HUDEP-2 (cell line): Measurements from ENCODE around the gene PTGER4.
A peak's percentile ranks its signal among the peaks of the same experiment; 100 is the strongest.

Experiments used
- DNase-seq, 76 experiments: peaks; one replicate each; lab custom pipeline; 2025; ENCODE audit not compliant: unreplicated experiment in 76 of 76; lab: John Stamatoyannopoulos, UW

The PTGER4 gene

DNA sequence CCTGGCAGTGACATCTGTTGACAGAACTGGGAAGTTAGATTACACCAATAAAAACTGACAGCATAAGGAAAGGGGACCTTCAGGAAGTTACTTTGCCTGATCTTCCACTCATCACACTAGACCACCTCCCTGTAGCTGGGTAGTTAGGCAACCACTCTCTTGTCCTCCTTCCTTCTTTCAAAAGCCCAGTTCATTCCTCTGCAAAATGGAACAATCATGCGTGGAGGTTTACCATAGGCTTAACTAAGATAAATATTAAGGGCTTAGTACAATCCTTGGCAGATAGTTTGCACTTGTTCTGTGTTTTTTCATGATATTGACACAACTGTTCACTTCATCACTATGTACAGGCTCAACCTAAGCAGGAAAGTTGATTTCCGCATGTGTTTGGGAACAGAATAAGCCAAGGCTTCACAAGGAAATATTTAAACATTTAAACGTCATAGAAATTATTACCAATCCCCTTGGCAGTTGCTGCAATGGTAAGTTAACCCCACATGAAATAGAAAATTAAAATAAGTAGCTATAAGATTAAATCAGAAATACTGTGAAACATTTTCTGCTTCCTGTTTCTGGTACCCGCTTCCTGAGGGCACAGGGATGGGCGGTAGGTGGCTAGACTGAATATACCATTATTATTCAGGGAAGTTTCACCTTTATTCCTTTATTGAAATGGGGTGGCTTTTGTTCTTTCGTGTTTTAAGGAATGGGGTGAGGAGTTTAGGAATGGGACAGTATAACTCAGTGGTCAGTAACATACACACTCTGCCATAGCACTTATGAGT, 9.9 kb upstream of the PTGER4 start:
- no peak for DNase-seq

DNA sequence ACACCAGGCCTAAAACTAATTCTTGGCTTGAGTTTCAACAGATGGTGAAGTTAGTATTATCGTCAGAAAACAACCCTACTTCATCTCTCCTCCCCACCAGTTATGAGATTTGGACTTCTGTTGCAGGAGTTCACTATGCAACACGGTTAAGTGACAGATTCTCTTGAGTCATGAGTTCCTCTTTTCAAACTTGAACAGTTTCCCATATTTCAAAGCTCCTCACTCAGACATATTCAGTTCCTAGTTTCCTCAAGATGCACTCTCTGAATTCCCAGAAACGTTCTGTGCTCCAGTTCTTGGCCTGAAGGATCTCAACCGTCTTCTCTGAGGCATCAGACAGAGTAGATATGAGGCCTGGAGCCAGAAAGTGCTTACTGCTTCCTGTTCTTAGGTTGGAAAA, 7.3 kb upstream of the PTGER4 start:
- no peak for DNase-seq

DNA sequence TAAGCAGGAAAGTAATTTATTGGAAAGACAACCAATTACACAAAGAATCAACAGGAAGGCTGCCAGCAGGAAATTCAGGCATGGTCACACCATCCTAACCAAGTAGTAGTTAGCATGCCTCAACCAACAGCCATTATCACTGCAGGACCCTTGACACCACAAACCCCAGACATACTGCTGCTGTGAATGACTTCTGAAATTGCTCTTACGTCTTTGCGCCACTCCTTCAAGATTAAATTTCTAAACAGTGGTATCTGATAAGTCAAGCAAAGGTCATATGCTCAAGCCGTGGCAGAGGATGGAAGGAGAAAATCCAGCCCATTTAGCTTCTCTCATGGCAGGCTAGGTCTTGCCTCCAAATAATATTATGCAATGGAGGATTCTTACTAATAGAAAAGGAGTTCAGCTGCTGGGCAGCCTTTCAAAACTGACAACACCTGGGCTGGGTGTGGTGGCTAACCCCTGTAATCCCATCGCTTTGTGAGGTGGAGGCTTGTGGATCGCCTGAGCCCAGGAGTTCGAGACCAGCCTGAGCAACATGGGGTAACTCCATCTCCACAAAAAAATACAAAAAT, 5.0 kb upstream of the PTGER4 start:
- no peak for DNase-seq

DNA sequence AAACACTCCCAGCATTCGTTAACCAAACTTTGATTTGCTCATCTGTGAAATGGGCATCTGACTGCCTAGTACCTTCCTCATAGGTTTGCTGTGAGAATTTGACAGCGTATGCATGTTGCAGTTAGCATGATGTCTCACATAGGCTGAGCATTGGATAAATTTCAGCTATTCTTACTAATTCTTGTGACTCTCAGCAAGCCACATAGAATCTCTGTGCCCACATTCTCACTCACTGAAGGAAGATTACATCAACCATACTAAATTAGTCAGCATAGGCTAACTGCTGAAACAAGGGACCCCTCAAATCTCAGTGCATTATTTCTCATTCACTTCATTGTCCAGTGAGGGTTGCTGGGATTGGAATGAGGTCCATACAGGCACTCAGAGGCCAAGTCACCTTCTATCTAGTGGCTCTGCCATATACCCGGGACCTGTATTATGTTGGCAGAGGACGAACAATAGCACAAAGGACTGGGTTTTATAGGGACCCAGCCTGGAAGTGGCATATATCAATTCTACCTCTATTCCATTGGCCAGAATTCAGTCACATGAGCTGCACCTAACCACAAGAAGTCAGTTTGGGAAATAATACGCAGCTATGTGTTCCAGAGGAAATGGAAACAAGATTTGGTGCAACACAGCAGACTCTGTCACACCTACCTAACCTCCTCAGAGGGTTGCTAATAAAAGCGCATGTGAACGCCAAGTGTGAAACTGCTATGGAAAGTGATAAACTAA, 4.2 kb upstream of the PTGER4 start:
- DNase-seq: no peak

DNA sequence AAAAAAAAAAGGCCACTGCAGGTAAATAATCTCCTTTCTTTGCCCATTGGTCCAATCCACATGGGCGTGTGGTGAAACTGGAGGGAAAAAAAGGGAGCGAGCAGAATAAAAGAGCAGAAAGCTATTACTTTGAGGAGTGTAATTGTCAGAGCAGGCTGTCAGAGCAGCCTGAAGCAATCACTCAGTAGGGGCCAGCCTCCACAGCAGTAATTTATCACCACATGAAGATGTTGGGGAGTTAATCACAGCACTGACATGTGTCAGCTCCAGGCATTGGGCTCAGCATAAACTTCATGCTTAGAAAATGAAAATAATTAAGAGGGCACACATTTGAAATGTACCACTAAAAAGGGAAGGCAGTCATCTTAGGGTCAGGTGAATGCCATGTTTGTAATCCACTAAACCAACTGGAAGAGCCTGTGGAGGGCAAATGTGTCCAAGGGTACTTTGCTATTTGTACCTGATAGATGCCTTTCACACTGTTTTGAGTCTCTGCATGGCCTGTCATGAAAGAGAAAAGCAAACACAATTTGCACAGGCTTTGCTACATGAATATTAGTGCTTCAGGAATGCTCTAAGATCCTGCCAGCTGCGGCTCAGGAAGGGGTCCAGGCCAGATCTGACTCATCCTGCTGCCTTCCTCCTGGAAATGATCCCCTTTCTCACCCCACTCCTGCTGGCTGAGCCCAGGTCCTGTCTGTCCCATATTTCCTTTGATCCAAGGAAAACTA, 2.9 kb upstream of the PTGER4 start:
- DNase-seq: no peak

DNA sequence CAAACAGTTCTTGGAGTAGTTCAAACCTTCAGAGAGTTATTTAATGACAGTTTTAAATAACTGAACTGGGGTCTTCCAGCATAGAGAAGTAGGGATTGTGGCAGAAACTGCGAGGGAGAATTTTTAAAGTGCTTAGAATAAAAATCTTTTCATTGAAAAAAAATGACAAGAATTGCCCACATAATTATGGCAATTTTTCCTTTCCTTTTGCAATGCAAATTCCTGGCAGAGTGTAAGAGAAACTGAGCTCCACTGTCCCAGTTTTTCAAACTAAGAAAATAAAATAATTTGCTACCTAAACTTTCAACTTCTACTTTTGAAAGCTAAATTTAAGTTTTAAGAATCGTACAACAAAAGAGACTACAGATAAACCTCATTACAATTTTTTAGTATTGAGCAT, 2.3 kb upstream of the PTGER4 start:
- DNase-seq: no peak

DNA sequence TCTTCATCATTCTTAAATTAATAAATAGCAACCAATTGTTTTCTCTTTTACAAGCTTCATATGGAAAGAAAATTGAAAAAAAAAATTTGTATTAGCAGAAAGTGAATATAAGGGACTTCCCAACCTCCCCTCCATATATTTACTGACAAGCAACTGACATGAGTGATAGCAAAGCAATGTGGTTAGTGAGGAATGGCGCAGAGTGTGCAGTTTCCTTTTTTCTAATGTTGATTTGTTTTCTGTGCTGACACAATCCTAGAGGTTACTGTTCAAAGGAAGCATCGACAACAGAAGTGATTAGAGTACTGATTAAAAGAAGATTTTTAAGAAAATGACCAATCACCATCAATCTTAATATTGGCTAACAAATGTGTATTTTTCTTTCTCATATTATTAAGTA, 1.7 kb upstream of the PTGER4 start:
- DNase-seq: no peak

DNA sequence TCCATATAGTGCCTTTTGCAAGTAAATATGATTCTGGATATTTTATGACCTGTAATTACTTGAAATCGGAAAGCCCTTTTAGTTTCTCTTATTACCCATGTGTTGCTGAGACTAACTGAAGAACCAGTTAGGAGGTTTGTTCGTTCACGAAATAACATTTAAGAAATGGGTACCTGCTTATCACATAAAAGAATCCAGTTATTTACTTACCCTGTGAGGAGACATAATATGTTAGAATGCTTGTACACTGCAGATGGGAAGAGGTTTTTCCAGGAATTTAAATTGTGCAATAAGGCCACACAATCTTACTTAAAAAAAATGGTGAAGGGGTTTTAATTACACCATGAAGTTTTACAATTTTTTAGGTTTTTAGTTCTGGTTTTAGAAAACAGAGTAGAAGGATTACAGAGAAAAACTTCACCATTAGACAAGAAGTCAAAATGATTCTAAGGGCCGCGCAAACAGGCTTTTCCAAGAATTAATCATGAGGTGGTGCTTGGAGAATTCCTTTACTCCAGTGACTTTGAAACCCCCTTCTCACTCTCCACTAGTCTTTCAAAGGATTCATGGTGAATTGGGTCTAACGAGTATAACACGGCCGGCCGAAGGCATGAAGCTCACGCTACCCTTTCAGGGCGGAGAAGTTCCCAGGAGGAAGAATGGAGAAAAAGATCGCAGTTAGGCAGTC, 1.1 kb upstream of the PTGER4 start:
- no peak for DNase-seq

DNA sequence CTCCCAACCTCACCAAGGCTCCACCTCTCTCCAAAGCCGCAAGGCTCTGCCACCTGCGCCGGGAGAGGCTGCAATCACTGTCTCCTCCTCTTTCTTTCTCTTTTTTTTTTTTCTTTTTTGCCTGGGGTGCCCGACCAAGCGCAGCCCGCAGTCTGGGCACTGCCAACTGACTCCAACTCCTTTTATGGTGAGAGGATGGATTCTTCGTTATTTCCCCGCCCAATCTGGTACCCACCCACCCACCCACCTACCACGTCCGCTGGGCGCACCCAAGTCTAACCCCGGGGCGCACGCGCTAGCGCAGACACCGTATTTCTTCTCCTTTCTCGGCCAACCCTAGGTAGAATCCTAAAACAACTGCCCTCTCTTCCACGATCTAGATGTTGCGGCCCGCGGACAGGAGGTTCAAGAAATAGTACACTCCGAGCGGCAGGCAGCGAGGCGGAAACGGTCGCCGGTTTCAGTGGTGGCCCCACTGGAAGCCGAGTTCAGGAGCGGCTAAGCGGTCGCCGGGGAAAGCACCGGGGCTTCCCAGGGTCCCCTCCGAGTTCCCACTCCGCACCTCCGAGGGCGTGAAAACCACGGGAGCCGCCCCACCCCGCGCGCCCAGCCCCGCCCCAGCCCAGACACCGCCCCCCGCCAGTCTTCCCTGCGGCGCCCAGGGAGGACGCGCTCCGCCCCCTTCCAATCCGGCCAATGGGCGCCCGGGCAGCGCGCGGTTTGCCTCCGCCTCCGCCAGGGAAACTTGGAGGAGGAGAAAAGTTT, 385 bp upstream of the PTGER4 start:
- peak in 66 of 76 experiments; percentile 6 to 73 (median 48) for DNase-seq

DNA sequence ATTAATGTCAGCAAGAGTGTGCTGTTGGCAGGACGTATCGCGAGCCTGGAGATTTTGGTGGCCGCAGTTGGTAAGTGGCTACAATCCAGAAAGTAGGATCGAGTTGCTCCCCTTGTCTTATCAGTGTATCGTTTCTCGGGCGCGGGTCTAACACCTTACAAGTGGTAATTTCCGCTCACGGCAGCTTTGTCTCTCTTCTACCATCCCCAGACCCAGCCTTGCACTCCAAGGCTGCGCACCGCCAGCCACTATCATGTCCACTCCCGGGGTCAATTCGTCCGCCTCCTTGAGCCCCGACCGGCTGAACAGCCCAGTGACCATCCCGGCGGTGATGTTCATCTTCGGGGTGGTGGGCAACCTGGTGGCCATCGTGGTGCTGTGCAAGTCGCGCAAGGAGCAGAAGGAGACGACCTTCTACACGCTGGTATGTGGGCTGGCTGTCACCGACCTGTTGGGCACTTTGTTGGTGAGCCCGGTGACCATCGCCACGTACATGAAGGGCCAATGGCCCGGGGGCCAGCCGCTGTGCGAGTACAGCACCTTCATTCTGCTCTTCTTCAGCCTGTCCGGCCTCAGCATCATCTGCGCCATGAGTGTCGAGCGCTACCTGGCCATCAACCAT, 1.1 kb downstream of the PTGER4 start:
- no peak for DNase-seq

DNA sequence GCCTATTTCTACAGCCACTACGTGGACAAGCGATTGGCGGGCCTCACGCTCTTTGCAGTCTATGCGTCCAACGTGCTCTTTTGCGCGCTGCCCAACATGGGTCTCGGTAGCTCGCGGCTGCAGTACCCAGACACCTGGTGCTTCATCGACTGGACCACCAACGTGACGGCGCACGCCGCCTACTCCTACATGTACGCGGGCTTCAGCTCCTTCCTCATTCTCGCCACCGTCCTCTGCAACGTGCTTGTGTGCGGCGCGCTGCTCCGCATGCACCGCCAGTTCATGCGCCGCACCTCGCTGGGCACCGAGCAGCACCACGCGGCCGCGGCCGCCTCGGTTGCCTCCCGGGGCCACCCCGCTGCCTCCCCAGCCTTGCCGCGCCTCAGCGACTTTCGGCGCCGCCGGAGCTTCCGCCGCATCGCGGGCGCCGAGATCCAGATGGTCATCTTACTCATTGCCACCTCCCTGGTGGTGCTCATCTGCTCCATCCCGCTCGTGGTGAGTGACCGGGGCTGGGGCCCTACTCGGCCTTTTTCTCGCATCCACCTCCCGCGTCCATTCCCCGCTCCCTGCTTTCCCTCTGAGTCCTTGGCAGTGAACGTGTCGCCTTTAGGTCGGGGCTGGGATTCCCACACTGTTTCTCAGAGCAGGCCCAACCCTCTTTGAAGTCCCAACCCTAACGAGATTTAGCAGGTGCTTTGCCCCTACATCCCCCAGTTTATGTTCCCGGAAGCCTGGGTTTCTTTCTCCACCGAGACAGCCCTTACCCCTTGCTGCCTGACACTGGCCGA, 1.8 kb downstream of the PTGER4 start:
- DNase-seq: no peak

DNA sequence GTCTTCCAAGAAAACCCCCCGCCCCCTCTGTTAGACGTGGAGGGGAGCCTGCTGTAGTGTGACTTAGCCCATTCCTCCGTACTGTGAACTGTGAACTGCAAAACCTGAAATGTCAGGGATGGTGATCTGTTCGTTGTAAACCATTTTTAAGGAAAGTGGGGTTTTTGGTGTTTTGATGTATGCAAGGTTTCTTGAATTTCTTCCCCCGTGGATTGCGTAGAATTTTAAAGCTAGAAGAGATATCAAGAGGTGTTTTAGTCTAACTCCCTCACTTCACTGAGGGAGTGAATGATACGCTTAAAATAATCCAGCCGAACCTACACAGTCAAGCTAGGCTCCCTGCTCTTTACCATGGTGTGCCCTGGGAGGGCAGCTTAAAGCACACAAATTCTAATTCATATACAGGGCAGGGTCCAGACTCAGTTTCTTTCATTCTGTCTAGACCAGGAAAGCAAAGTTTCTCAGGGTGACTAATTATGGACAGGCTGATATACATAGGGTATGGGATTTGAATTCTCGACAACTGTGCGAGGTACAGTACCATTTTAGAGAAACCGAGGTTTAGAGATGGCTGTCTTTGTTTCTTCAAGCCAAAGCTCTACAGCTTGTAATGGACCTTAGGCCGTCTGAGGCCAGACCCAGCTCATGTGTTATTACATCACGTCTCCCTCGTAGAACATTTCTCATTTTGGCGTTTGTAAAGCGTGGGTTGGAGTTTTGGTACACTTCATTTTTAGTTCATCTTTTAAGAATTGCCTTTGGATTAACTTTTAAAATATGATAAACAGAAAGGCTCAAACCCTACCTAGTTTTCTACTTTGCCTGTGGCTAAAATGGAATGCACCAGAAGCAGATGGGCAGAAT, 2.7 kb downstream of the PTGER4 start:
- DNase-seq: no peak

DNA sequence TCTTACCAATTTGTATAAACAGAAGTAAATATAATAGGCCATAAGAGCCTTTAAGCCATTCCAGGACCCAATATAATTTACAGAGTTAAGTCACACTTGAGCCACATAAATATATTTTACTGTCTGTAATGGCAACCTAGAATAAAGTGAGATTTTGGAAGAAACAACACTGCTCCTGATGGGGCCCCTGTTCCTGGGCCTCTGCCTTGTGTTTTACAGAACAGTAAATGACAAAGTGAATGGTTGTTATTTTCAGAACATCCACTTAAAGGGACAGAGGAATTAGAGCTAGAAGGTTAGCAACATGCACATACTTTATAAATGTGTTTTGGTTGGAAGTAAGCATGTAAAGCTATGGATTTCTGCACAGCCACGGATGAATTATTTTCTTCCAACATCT, 3.6 kb downstream of the PTGER4 start:
- DNase-seq: no peak

DNA sequence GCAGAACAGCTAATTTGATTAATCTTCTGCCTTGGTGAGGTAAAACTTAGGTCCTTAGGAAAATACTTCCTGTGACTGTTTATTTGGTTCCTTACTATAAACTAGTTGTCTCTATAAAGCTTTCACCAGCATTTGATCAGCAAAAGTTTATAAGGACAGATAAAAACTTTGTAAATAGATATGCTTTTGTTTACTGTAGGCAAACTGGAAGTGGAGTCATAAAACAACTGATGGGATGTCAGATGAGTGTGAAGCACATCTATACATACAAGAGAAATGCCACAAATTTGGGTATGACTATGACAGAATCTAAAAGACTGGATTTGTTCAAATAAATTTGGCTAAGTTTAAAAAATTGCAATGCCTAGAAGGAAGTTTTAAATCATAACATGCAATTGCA, 5.5 kb downstream of the PTGER4 start:
- DNase-seq: no peak

DNA sequence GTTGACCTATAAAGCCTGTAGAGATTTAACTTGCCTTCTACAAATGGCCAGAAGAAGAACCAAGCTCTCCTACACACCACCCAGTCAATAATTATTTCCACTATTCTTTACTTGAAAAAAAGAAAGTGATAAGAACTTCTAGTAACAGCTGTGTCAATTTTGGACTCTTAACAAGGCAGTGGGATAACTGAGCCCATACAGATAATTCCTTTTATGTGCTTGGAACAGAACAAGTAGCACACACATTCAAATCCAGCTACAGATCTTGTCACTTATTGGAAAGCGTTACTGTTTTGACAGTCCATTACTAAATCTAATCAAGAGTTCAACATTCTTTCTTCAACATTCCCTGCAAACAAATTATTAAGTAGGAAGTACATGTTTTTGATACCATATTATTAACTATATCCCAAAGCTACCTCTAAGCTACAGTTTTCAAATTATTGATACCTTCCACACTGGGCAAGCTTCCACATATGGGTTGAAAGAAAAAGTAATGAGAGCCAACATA, 6.3 kb downstream of the PTGER4 start:
- no peak for DNase-seq

DNA sequence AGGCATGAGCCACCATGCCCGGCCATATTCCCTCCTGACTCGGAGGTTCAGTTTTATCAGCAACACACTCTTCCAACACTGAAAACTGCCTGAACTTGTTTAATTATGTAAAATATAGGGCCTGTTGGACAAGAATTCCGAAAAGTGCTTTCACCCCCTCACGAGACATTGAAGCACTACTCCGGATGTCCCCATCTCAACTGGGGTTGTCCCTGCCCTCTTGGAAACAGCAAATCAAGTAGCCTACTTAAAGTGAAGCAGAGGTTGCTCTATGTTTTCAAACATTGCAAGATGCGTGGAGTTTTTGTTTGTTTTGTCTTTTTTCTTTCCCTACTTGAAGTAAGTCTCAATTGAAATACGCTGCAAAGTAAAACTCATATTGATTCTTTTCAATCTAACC, 7.6 kb downstream of the PTGER4 start:
- DNase-seq: no peak

DNA sequence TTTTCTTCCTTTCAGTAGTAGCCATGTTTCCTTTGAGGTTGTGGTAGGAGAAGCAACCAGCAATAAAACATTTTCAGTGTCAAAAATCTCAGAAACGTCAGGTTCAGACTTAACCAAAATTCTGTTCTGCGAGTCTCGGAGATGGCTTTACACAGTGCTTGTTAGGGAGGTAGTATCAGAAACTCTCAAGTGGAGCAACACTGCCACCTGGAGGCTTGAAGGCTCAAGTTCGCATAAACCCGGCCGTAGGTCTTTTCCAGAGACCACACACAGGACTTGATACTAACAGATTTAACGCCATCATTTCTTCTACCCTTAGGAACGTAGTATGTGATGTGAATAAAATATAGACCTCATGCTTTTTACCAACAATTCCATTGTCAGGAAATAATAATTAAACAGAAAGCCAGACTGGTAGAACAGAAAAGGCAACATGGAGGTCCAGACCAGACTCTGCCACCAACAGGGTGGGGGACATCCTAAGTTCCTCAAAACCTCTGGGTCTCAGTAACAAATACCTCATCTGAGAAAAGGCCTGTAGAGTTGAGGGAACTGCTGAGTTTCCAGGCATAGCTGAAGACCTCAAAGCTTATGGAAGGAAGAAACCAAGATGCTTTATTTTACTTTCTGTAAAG, 8.5 kb downstream of the PTGER4 start:
- peak in 69 of 76 experiments; percentile 4 to 82 (median 47) for DNase-seq
